HEK293 (cell line): ENCODE data around the gene SLC35F4.

Experiments
- CTCF ChIA-PET: fragments of 350-600 bp; formaldehyde crosslinking; extraction: SDS; loops from one replicate; lab custom pipeline; 2021; ENCODE audit warnings: antibody characterized with exemption; lab: Yijun Ruan, JAX
- POLR2A ChIA-PET: fragments of 300-600 bp; formaldehyde crosslinking; extraction: SDS; loops from one replicate; lab custom pipeline; 2020; ENCODE audit warnings: antibody characterized with exemption, inconsistent platforms; lab: Yijun Ruan, JAX
- H3K27ac ChIP-seq: fragments of 200-500 bp; sonication (Bioruptor generic); 2 replicates; pipeline ENCODE4 v1.5.1; 2014; ENCODE audit warnings: low read depth, low read length, control low read depth, inconsistent platforms; ENCODE audit errors: extremely low read depth
- H3K36me3 ChIP-seq, 2 experiments: fragments of 200-500 bp in 1 of 2; sonication (Bioruptor generic) in 1 of 2; 1 replicate in 1 of 2; 2 replicates in 1 of 2; pipeline ENCODE4 v1.5.1; 2014 to 2017; ENCODE audit warnings: inconsistent platforms in 2 of 2, low read length in 2 of 2; ENCODE audit not compliant: control insufficient read depth in 2 of 2, insufficient read depth in 1 of 2
- H3K4me1 ChIP-seq: fragments of 200-500 bp; sonication (Bioruptor generic); 2 replicates; pipeline ENCODE4 v1.5.1; 2014; ENCODE audit warnings: mild to moderate bottlenecking, low read length, inconsistent platforms; ENCODE audit not compliant: control insufficient read depth, insufficient read depth
- H3K4me3 ChIP-seq: 2 replicates; pipeline ENCODE4 v1.5.1; 2011; ENCODE audit warnings: low read depth, mild to moderate bottlenecking, control low read depth, low read length, moderate library complexity
- H3K9me3 ChIP-seq: fragments of 200-500 bp; sonication (Bioruptor generic); 2 replicates; pipeline ENCODE4 v1.5.1; 2014; ENCODE audit warnings: low read depth, low read length, inconsistent platforms; ENCODE audit not compliant: control insufficient read depth, insufficient read depth
- FEZF1 ChIP-seq: fragments of 450-650 bp; formaldehyde crosslinking; IDR thresholded peaks from 2 replicates; pipeline ENCODE4 v1.5.1; 2016; ENCODE audit warnings: missing biosample characterization, missing genetic modification characterization
- GLI4 ChIP-seq: fragments of 450-650 bp; formaldehyde crosslinking; IDR thresholded peaks from 2 replicates; pipeline ENCODE4 v1.5.1; 2016; ENCODE audit warnings: missing biosample characterization, missing genetic modification characterization
- HOXA7 ChIP-seq: sonication (generic); formaldehyde crosslinking; IDR thresholded peaks from 2 replicates; pipeline ENCODE4 v1.8.1; 2022; ENCODE audit warnings: missing genetic modification reagents, borderline replicate concordance
- MYNN ChIP-seq: fragments of 450-650 bp; formaldehyde crosslinking; IDR thresholded peaks from 2 replicates; pipeline ENCODE4 v1.5.1; 2016; ENCODE audit warnings: missing biosample characterization, missing genetic modification characterization, borderline replicate concordance
- PRDM6 ChIP-seq: fragments of 450-650 bp; formaldehyde crosslinking; IDR thresholded peaks from 2 replicates; pipeline ENCODE4 v1.5.1; 2017; ENCODE audit warnings: missing biosample characterization, missing genetic modification characterization
- REST ChIP-seq: fragments of 450-650 bp; formaldehyde crosslinking; IDR thresholded peaks from 2 replicates; pipeline ENCODE4 v1.5.1; 2016; ENCODE audit warnings: missing biosample characterization, missing genetic modification characterization
- WT1 ChIP-seq: fragments of 450-650 bp; formaldehyde crosslinking; IDR thresholded peaks from 2 replicates; pipeline ENCODE4 v1.5.1; 2016; ENCODE audit warnings: missing biosample characterization, missing genetic modification characterization
- ZFHX2 ChIP-seq: fragments of 450-650 bp; formaldehyde crosslinking; conservative IDR thresholded peaks from 2 replicates; pipeline ENCODE4 v1.5.1; 2016; ENCODE audit warnings: missing biosample characterization, missing genetic modification characterization
- ZNF10 ChIP-seq: fragments of 450-650 bp; formaldehyde crosslinking; IDR thresholded peaks from 2 replicates; pipeline ENCODE4 v1.5.1; 2017; ENCODE audit warnings: missing biosample characterization, missing genetic modification characterization
- ZNF302 ChIP-seq: fragments of 450-650 bp; formaldehyde crosslinking; IDR thresholded peaks from 2 replicates; pipeline ENCODE4 v1.5.1; 2016; ENCODE audit warnings: missing biosample characterization, missing genetic modification characterization, low read depth
- ZNF449 ChIP-seq: fragments of 450-650 bp; formaldehyde crosslinking; IDR thresholded peaks from 2 replicates; pipeline ENCODE4 v1.5.1; 2017; ENCODE audit warnings: missing biosample characterization, mild to moderate bottlenecking, missing genetic modification characterization, moderate library complexity
- ZNF488 ChIP-seq: fragments of 450-650 bp; formaldehyde crosslinking; IDR thresholded peaks from 2 replicates; pipeline ENCODE4 v1.5.1; 2016; ENCODE audit warnings: missing biosample characterization, missing genetic modification characterization
- ZNF660 ChIP-seq: fragments of 450-650 bp; IDR thresholded peaks from 2 replicates; pipeline ENCODE4 v1.5.1; 2018; ENCODE audit warnings: missing biosample characterization, mild to moderate bottlenecking, missing genetic modification characterization
- ZNF843 ChIP-seq: fragments of 450-650 bp; formaldehyde crosslinking; IDR thresholded peaks from 2 replicates; pipeline ENCODE4 v1.5.1; 2016; ENCODE audit warnings: missing biosample characterization, missing genetic modification characterization
- ZSCAN5A ChIP-seq: fragments of 450-650 bp; formaldehyde crosslinking; IDR thresholded peaks from 2 replicates; pipeline ENCODE4 v1.5.1; 2016; ENCODE audit warnings: missing biosample characterization, missing genetic modification characterization

The SLC35F4 gene

GRCh38 chr14:57637901-57638300 lies 228.0 kb downstream of the SLC35F4 start (continued):
- TF ChIP-seq GLI4 (tag by site-specific recombination) (no peak), ZNF302 (no peak)

- POLR2A ChIA-PET, result no interaction called here
- Histone ChIP-seq H3K4me1 (no peaks in the 10 kb centered on the region), H3K36me3 (no peaks in the 10 kb centered on the region), H3K4me3 (no peak overlapping the region), H3K27ac (no peak overlapping the region), H3K9me3 (0 out of 2 replicates have a peak, but pooled peaks cover 2% of the 10 kb centered on the region)
- TF ChIP-seq ZSCAN5A (tag by site-specific recombination) (no peak), ZFHX2 (tag by site-specific recombination) (0 out of 2 replicates have a peak, but pooled peaks have one; percentile 21)
- CTCF ChIA-PET, result interaction anchor here (0.6 kb wide), 1 partner anchor 520 kb away, joined by 3 read pairs; no protein-coding TSS in a partner anchor
Observed at GRCh38 chr14:57634335-57634734, 231.6 kb downstream of the SLC35F4 start.

- Histone ChIP-seq H3K27ac (no peak overlapping the region), H3K4me3 (no peak overlapping the region)
- TF ChIP-seq ZNF843 (tag by site-specific recombination), result no peak
- TF ChIP-seq, all 188 proteins: peak for 0
- ChIA-PET CTCF (no interaction called here), POLR2A (no interaction called here)
- H3K36me3 ChIP-seq, result no peaks in the 10 kb centered on the region
- H3K4me1 ChIP-seq, result no peaks in the 10 kb centered on the region
- H3K9me3 ChIP-seq, result 0 out of 2 replicates have a peak, but pooled peaks cover 2% of the 10 kb centered on the region
Observed at GRCh38 chr14:57632649-57633048, 233.2 kb downstream of the SLC35F4 start.

- ChIA-PET CTCF (no interaction called here), POLR2A (no interaction called here)
Observed at GRCh38 chr14:57617510-57617909, 248.4 kb downstream of the SLC35F4 start.

GRCh38 chr14:57612946-57613345 lies 252.9 kb downstream of the SLC35F4 start:
- ChIA-PET POLR2A (no interaction called here), CTCF (no interaction called here)
- no peaks in the 10 kb centered on the region for H3K9me3 ChIP-seq
- no peak overlapping the region for H3K4me3 ChIP-seq
- no peaks in the 10 kb centered on the region for H3K36me3 ChIP-seq
- H3K27ac ChIP-seq, result no peak overlapping the region
- no peaks in the 10 kb centered on the region for H3K4me1 ChIP-seq
- TF ChIP-seq WT1 (no peak), MYNN (tag by site-specific recombination) (no peak), HOXA7 (CRISPR knock-in tag) (no peak), FEZF1 (no peak), ZNF10 (tag by site-specific recombination) (no peak), ZNF449 (tag by site-specific recombination) (no peak), PRDM6 (tag by site-specific recombination) (no peak), REST (tag by site-specific recombination) (no peak)

More at GRCh38 chr14:57617510-57617909, 248.4 kb downstream of the SLC35F4 start:
- Histone ChIP-seq H3K27ac (no peak overlapping the region), H3K4me1 (no peaks in the 10 kb centered on the region), H3K36me3 (no peaks in the 10 kb centered on the region), H3K9me3 (no peaks in the 10 kb centered on the region), H3K4me3 (no peak overlapping the region)
- TF ChIP-seq ZNF488 (tag by site-specific recombination) (no peak), ZNF660 (tag by site-specific recombination) (peak; percentile 56; the same call in 1 of the 2 replicates)
